Spleen (tissue), 11 donors: ENCODE results near the gene CHST8. TPM values are rescaled to one million over a fixed set of nuclear protein-coding genes. Genes with fewer than 3 reads are reported as not detected.
A peak's percentile ranks its signal among the peaks of the same experiment; 100 is the strongest.

Experiments used
- DNase-seq: peaks from one replicate; pipeline ENCODE4 v3.0.0-alpha.2; 2020
- H3K27ac ChIP-seq, 8 donors: fragments of 200-600 bp; sonication (generic) in 7 of 8; 1 replicate in 4 of 8; 2 replicates in 4 of 8; pipeline versions ENCODE4 v1.5.0 to v1.8.0; 2016 to 2021; ENCODE audit warnings: inconsistent platforms in 4 of 8, mild to moderate bottlenecking in 4 of 8, moderate library complexity in 1 of 8
- H3K27me3 ChIP-seq, 7 donors: fragments of 200-600 bp; sonication (generic) in 6 of 7; replicated peaks in 1 of 7; 1 replicate in 4 of 7; 2 replicates in 3 of 7; pipeline versions ENCODE4 v1.5.0 to v1.8.0; 2016 to 2021; ENCODE audit warnings: inconsistent platforms in 3 of 7, mild to moderate bottlenecking in 1 of 7
- H3K36me3 ChIP-seq, 6 donors: fragments of 200-600 bp; sonication (generic) in 5 of 6; 1 replicate in 4 of 6; 2 replicates in 2 of 6; pipeline versions ENCODE4 v1.5.0 to v1.8.0; 2016 to 2021; ENCODE audit warnings: inconsistent platforms in 2 of 6
- H3K4me1 ChIP-seq, 6 donors: fragments of 200-600 bp; sonication (generic) in 5 of 6; 1 replicate in 3 of 6; 2 replicates in 3 of 6; pipeline versions ENCODE4 v1.5.0 to v1.8.0; 2016 to 2021; ENCODE audit warnings: inconsistent platforms in 3 of 6
- H3K4me3 ChIP-seq, 8 donors: fragments of 200-600 bp; sonication (generic) in 7 of 8; 1 replicate in 4 of 8; 2 replicates in 4 of 8; pipeline versions ENCODE4 v1.5.0 to v1.8.0; 2016 to 2021; ENCODE audit warnings: inconsistent platforms in 4 of 8, mild to moderate bottlenecking in 4 of 8, moderate library complexity in 2 of 8
- H3K9me3 ChIP-seq, 8 donors: fragments of 200-600 bp; sonication (generic) in 7 of 8; 1 replicate in 4 of 8; 2 replicates in 4 of 8; pipeline versions ENCODE4 v1.5.0 to v1.8.0; 2016 to 2021; ENCODE audit warnings: inconsistent platforms in 4 of 8
- CTCF ChIP-seq, 11 experiments: fragments of 200-600 bp in 7 of 11; fragments of 450-650 bp in 4 of 11; sonication (generic) in 4 of 11; IDR thresholded peaks in 8 of 11; conservative IDR thresholded peaks in 3 of 11; 1 replicate in 7 of 11; 2 replicates in 4 of 11; pipeline versions ENCODE4 v1.4.0 to v1.8.0; 2016 to 2021; ENCODE audit warnings: antibody characterized with exemption in 11 of 11, inconsistent platforms in 4 of 11, mild to moderate bottlenecking in 1 of 11
- POLR2A ChIP-seq, 3 donors: fragments of 450-650 bp; IDR thresholded peaks; one replicate each; pipeline ENCODE4 v1.5.1; 2017; ENCODE audit warnings: antibody characterized with exemption in 3 of 3, mild to moderate bottlenecking in 1 of 3
- POLR2AphosphoS5 ChIP-seq, 3 donors: sonication (generic); formaldehyde crosslinking; IDR thresholded peaks; one replicate each; pipeline ENCODE4 v1.5.1; 2017; ENCODE audit warnings: antibody characterized with exemption in 3 of 3
- WGBS, 5 donors: extraction: QIAGEN DNeasy Blood & Tissue Kit in 3 of 5; methylation state at CpG; one replicate each; pipeline versions ENCODE4 v1.1.5 to v1.1.7; 2013 to 2018; 5-methylcytosine and 5-hydroxymethylcytosine counted together
- intact Hi-C: fragments of 100-400 bp; cut with DNase I; formaldehyde crosslinking; loops from one replicate; pipeline ENCODE4 v1.15.0; 2023; ENCODE audit warnings: low total_unique reads
- polyA plus RNA-seq, 3 donors: library from polyadenylated mRNA; stranded (reverse); fragments of 200-250 nt; gene quantifications; one replicate each; pipeline ENCODE4 v1.2.1, GENCODE V29; 2013
- total RNA-seq, 7 donors: library from RNA; depleted of rRNA in 3 of 7; stranded (reverse); fragments of >200 nt in 3 of 7; fragmentation: NEBNext Ultra II Directional in 4 of 7; extraction: Animal tissue kit (Norgen Biotek cat#: 25700) in 4 of 7; gene quantifications; one replicate each; pipeline versions ENCODE4 v1.1.0 to v1.2.1, GENCODE V29; 2016 to 2021
- donor health status: healthy with polysubstance abuse.
- donor health status: DM: no; HTN: no; CAD: no; lungs with moderate emphysema.
- donor health status: DM: no; HTN: no; CAD: no.
- donor health status: Bipolar disorder and iron deficiency.
- donor health status: healthy.
- donor health status: DM: no; HTN: no; CAD: no.
- donor health status: DM: yes; HTN: yes; CAD: no.

CHST8 gene
- total and polyA plus RNA-seq, 10 donors: 0.43 to 4.0 (median 1.6) TPM

DNA sequence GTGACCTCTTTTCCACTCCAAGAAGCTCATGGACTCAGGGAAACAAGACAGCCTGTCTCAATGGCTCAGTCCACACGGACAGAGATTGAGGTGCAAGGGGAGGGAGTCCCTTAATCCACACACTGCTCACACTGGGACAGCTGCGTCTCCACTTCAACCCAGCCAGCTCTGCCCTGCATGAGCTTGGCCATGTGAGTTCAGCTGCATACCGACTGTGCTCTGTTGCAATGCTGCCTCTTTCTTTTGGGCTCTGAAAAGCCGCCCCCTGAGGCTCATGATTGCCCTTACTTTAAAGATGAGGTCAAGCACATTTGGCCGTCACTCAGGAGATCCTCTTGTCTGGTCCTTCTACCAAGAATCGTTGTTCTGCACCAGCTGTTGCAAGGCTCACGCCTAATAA lies 110.1 kb downstream of the CHST8 start:
- Histone ChIP-seq H3K9me3 (peaks cover 0 to 25% (median 14%) of the 10 kb centered on the region in 8 donors), H3K4me3 (no peak overlapping the region), H3K27me3 (peaks cover 0 to 36% (median 0%) of the 10 kb centered on the region in 7 donors), H3K36me3 (no peaks in the 10 kb centered on the region), H3K27ac (no peak overlapping the region), H3K4me1 (no peaks in the 10 kb centered on the region)
- intact Hi-C loops: no loop called here
- 53 to 78% (median 76%) methylated on average over 7 of the region's 7 CpGs for WGBS, 5 donors
- DNase-seq: peak; percentile 42
- no peak for TF ChIP-seq POLR2A (IDR thresholded peaks at IDR 0.05)
- TF ChIP-seq CTCF (IDR thresholded peaks at IDR 0.05 in 8 of 11, conservative IDR thresholded peaks at IDR 0.05 in 3 of 11): no peak
- TF ChIP-seq POLR2AphosphoS5 (IDR thresholded peaks at IDR 0.05): no peak

- DNase-seq: no peak
- intact Hi-C loops: no loop called here
- H3K36me3 ChIP-seq: no peaks in the 10 kb centered on the region
- WGBS, 5 donors: 15 to 43% (median 38%) methylated on average over 2 to 3 of the region's 3 CpGs
- no peak overlapping the region for H3K27ac ChIP-seq
- TF ChIP-seq CTCF (IDR thresholded peaks at IDR 0.05 in 8 of 11, conservative IDR thresholded peaks at IDR 0.05 in 3 of 11): no peak
- TF ChIP-seq POLR2A (IDR thresholded peaks at IDR 0.05): no peak
- peaks cover 0 to 33% (median 0%) of the 10 kb centered on the region in 7 donors for H3K27me3 ChIP-seq
- H3K9me3 ChIP-seq: peaks cover 0 to 14% (median 7%) of the 10 kb centered on the region in 8 donors
- H3K4me1 ChIP-seq: no peaks in the 10 kb centered on the region
- no peak overlapping the region for H3K4me3 ChIP-seq
These were observed 113.2 kb downstream of the CHST8 start for GRCh38 chr19:33734913-33735312.

DNA sequence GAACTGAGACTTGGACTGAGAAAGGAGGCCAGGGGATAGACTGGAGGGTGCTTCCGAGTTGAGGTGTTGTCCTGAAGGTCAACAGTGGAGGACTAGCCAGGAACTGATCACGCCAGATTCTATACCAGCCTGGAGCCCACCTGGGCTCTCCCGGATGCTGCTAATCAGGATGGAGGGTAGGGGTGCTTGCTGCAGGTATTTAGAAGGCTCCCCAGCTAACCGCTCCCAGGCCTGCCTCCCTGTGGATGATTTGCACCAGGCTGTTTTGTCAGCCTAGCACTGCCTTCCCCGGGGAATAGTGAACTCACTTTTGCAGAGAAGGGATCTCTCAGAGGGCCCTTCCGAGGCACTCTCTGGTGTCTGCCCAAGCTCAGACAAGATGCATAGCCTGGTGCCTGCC lies 114.4 kb downstream of the CHST8 start:
- no peak for DNase-seq
- WGBS, 5 donors: 55 to 60% (median 59%) methylated on average over 5 to 6 of the region's 6 CpGs
- intact Hi-C loops: no loop called here

DNA sequence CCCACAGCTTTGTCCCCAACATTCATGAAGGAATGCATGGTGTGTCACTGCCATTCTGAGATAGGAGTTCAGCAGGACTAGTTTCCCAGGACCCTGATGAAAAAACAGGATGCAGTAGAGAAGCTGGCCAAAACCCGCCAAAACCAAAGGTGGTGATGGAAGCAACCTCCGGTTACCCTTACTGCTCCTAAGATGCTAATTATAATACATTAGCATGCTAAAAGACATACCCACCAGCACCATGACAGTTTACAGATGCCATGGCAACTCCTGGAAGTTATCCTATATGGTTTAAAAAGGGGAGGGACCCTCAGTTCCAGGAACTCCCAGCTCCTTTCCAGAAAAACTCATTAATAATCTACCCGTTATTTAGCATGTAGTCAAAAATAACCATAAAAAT lies 115.0 kb downstream of the CHST8 start:
- Histone ChIP-seq H3K27ac (no peak overlapping the region), H3K4me3 (no peak overlapping the region), H3K4me1 (no peaks in the 10 kb centered on the region), H3K27me3 (peaks cover 0 to 37% (median 0%) of the 10 kb centered on the region in 7 donors), H3K36me3 (no peaks in the 10 kb centered on the region), H3K9me3 (peaks cover 0 to 13% (median 7%) of the 10 kb centered on the region in 8 donors)
- intact Hi-C loops: no loop called here
- WGBS, 5 donors: 45 to 57% (median 48%) methylated on average over 3 of the region's 3 CpGs
- DNase-seq: no peak
- TF ChIP-seq CTCF (IDR thresholded peaks at IDR 0.05 in 8 of 11, conservative IDR thresholded peaks at IDR 0.05 in 3 of 11): no peak
- TF ChIP-seq POLR2A (IDR thresholded peaks at IDR 0.05): no peak
- TF ChIP-seq POLR2AphosphoS5 (IDR thresholded peaks at IDR 0.05): no peak

More for the DNA sequence above, 114.4 kb downstream of the CHST8 start:
- peaks cover 0 to 36% (median 0%) of the 10 kb centered on the region in 7 donors for H3K27me3 ChIP-seq
- H3K4me3 ChIP-seq: no peak overlapping the region
- no peak overlapping the region for H3K27ac ChIP-seq
- peaks cover 0 to 14% (median 7%) of the 10 kb centered on the region in 8 donors for H3K9me3 ChIP-seq
- no peaks in the 10 kb centered on the region for H3K4me1 ChIP-seq
- H3K36me3 ChIP-seq: no peaks in the 10 kb centered on the region
- TF ChIP-seq CTCF (IDR thresholded peaks at IDR 0.05 in 8 of 11, conservative IDR thresholded peaks at IDR 0.05 in 3 of 11): no peak
- no peak for TF ChIP-seq POLR2AphosphoS5 (IDR thresholded peaks at IDR 0.05)
- TF ChIP-seq POLR2A (IDR thresholded peaks at IDR 0.05): no peak
